ENCODE data around the gene ZFP57. TPM values are rescaled to one million over a fixed set of nuclear protein-coding genes. Genes with fewer than 3 reads are reported as not detected.

Gene ZFP57
- total and polyA plus RNA-seq, 2 of the 13 experiments (the other 11 are each of a cell fraction or from before 2014, with no cell fraction given): not detected

DNA sequence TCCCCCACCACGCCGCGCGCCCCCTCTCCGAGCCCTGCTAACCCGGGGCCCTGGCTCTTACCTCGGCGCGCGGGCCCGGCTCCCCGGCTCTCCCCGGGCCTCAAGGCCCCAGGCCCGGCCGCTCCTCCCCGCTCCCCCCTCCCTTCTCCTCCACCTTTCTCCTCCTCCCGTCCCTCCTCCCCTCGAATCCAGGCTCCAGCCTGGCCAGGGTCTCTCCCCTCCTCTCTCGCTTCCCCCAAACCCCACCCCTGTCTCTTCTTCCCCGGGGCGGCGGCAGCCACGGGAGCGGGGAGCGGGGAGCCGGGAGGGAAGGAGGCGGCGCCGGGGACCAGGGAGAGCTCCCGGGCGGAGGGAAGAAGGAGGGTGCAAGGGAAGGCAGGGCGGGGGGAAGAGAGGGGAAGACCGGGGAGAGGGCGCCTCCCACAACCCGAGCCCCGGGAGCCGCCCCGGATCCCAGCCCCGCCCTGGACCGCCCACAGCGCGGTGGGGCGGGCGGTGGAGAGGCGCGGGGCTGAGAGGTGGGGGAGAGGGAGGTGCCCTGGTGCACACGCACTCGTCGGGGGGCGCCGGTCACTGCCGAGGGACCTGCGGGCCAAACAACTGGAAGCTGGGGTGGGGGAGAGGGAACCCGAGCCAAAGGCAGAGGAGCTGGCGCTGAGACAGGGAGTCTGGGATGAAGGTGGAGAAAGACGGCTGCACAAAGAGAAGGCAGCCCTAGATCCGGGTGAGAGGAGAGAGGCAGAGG is 48.0 kb downstream of the ZFP57 start, which contains the start of gene GABBR1 (continued):
- TF ChIP-seq, protein P1, sequence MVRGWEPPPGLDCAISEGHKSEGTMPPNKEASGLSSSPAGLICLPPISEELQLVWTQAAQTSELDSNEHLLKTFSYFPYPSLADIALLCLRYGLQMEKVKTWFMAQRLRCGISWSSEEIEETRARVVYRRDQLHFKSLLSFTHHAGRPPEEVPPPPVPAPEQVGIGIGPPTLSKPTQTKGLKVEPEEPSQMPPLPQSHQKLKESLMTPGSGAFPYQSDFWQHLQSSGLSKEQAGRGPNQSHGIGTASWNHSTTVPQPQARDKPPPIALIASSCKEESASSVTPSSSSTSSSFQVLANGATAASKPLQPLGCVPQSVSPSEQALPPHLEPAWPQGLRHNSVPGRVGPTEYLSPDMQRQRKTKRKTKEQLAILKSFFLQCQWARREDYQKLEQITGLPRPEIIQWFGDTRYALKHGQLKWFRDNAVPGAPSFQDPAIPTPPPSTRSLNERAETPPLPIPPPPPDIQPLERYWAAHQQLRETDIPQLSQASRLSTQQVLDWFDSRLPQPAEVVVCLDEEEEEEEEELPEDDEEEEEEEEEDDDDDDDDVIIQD (CRISPR knock-in tag; IDR thresholded peaks at IDR 0.05; ENCODE audit: low read depth): no peak
- TF ChIP-seq SAP130 (CRISPR knock-in tag; IDR thresholded peaks at IDR 0.05; ENCODE audit: low read depth): peak; percentile 17; the same call in 1 of the 2 replicates
- TF ChIP-seq ZNF34 (CRISPR knock-in tag; IDR thresholded peaks at IDR 0.05; ENCODE audit: borderline replicate concordance): no peak
- no peak for TF ChIP-seq ZBTB40 (IDR thresholded peaks at IDR 0.05)
- TF ChIP-seq ZBTB40 (CRISPR knock-in tag; IDR thresholded peaks at IDR 0.05): no peak
- 0 out of 2 replicates have a peak, but pooled peaks have one; percentile 57 for TF ChIP-seq CHCHD3 (CRISPR knock-in tag; IDR thresholded peaks at IDR 0.05)
- TF ChIP-seq, protein P2, sequence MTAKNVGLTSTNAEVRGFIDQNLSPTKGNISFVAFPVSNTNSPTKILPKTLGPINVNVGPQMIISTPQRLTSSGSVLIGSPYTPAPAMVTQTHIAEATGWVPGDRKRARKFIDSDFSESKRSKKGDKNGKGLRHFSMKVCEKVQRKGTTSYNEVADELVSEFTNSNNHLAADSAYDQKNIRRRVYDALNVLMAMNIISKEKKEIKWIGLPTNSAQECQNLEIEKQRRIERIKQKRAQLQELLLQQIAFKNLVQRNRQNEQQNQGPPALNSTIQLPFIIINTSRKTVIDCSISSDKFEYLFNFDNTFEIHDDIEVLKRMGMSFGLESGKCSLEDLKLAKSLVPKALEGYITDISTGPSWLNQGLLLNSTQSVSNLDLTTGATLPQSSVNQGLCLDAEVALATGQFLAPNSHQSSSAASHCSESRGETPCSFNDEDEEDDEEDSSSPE (CRISPR knock-in tag; IDR thresholded peaks at IDR 0.05): no peak
- no peak for TF ChIP-seq SIX4 (CRISPR knock-in tag; IDR thresholded peaks at IDR 0.05)
- no peak for TF ChIP-seq HMG20A (CRISPR knock-in tag; IDR thresholded peaks at IDR 0.05; ENCODE audit: borderline replicate concordance)
- no peak for TF ChIP-seq SKI (IDR thresholded peaks at IDR 0.05; ENCODE audit: partially characterized antibody)
- TF ChIP-seq, protein P3, sequence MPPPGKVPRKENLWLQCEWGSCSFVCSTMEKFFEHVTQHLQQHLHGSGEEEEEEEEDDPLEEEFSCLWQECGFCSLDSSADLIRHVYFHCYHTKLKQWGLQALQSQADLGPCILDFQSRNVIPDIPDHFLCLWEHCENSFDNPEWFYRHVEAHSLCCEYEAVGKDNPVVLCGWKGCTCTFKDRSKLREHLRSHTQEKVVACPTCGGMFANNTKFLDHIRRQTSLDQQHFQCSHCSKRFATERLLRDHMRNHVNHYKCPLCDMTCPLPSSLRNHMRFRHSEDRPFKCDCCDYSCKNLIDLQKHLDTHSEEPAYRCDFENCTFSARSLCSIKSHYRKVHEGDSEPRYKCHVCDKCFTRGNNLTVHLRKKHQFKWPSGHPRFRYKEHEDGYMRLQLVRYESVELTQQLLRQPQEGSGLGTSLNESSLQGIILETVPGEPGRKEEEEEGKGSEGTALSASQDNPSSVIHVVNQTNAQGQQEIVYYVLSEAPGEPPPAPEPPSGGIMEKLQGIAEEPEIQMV (CRISPR knock-in tag; IDR thresholded peaks at IDR 0.05; ENCODE audit: low read depth): no peak
- TF ChIP-seq ZNF564 (CRISPR knock-in tag; IDR thresholded peaks at IDR 0.05): no peak
- TF ChIP-seq POGZ (CRISPR knock-in tag; IDR thresholded peaks at IDR 0.05): no peak
- TF ChIP-seq RCOR2 (CRISPR knock-in tag; IDR thresholded peaks at IDR 0.05): no peak
- peak; percentile 56; the same call in 1 of the 2 replicates for TF ChIP-seq ZNF263 (CRISPR knock-in tag; IDR thresholded peaks at IDR 0.05)
